Neural cell (in vitro differentiated cells): Measurements from ENCODE around the gene COX15. TPM values are rescaled to one million over a fixed set of nuclear protein-coding genes. Genes with fewer than 3 reads are reported as not detected.

ENCODE experiments used
- H2AFZ ChIP-seq: fragments of 200-600, 300-800 bp; sonication (generic), shearing (Covaris generic); 2 replicates; pipeline ENCODE4 v1.6.0; 2014; ENCODE audit warnings: low read depth, mild to moderate bottlenecking, antibody characterized with exemption, low read length, moderate library complexity
- H3F3A ChIP-seq: fragments of 200-600 bp; shearing (Covaris generic); 2 replicates; pipeline ENCODE4 v1.6.1; 2016; ENCODE audit warnings: mild to moderate bottlenecking, moderate library complexity, mixed read lengths, antibody characterized with exemption, low read length; ENCODE audit not compliant: insufficient read depth, poor library complexity, severe bottlenecking
- H3K27ac ChIP-seq: fragments of 200-600, 300-800 bp; sonication (generic), shearing (Covaris generic); 2 replicates; pipeline ENCODE4 v1.5.1; 2014; ENCODE audit warnings: mild to moderate bottlenecking, low read length, moderate library complexity
- H3K27me3 ChIP-seq: fragments of 300-800, 200-600 bp; sonication (generic), shearing (Covaris generic); 2 replicates; pipeline ENCODE4 v1.6.0; 2014; ENCODE audit warnings: mild to moderate bottlenecking, low read depth, low read length, moderate library complexity; ENCODE audit not compliant: insufficient read depth
- H3K36me3 ChIP-seq: fragments of 300-800, 200-600 bp; sonication (generic), shearing (Covaris generic); 2 replicates; pipeline ENCODE4 v1.5.1; 2014; ENCODE audit warnings: mild to moderate bottlenecking, antibody characterized with exemption, low read length, moderate library complexity; ENCODE audit not compliant: insufficient read depth
- H3K4me2 ChIP-seq: fragments of 300-800, 200-600 bp; sonication (generic), shearing (Covaris generic); 2 replicates; pipeline ENCODE4 v1.6.0; 2014; ENCODE audit warnings: mild to moderate bottlenecking, low read length
- H3K4me3 ChIP-seq: fragments of 300-800, 200-600 bp; sonication (generic), shearing (Covaris generic); 2 replicates; pipeline ENCODE4 v1.5.1; 2014; ENCODE audit warnings: mild to moderate bottlenecking, low read length, moderate library complexity
- H3K79me2 ChIP-seq: fragments of 200-600 bp; shearing (Covaris generic); replicated peaks from 2 replicates; pipeline ENCODE4 v1.6.0; 2014; ENCODE audit warnings: mild to moderate bottlenecking, low read length, moderate library complexity; ENCODE audit not compliant: insufficient read depth
- H3K9ac ChIP-seq: fragments of 300-800, 200-600 bp; sonication (generic), shearing (Covaris generic); 2 replicates; pipeline ENCODE4 v1.6.1; 2016; ENCODE audit warnings: mild to moderate bottlenecking, low read length, mixed read lengths
- H3K9me2 ChIP-seq: fragments of 200-600 bp; shearing (Covaris generic); 2 replicates; pipeline ENCODE4 v1.6.1; 2016; ENCODE audit warnings: mild to moderate bottlenecking, low read length, mixed read lengths; ENCODE audit not compliant: insufficient read depth
- H3K9me3 ChIP-seq: fragments of 200-600, 300-800 bp; sonication (generic), shearing (Covaris generic); 2 replicates; pipeline ENCODE4 v1.6.1; 2016; ENCODE audit warnings: mild to moderate bottlenecking, mixed run types, low read length, moderate library complexity, mixed read lengths
- H4K20me1 ChIP-seq: fragments of 200-600 bp; shearing (Covaris generic); 2 replicates; pipeline ENCODE4 v1.6.1; 2016; ENCODE audit warnings: mild to moderate bottlenecking, mixed run types; ENCODE audit not compliant: insufficient read depth
- EP300 ChIP-seq: fragments of 450-650 bp; conservative IDR thresholded peaks from 2 replicates; pipeline ENCODE4 v1.6.1; 2014; ENCODE audit warnings: antibody characterized with exemption, mild to moderate bottlenecking, moderate library complexity; ENCODE audit not compliant: poor library complexity, severe bottlenecking
- EZH2 ChIP-seq: fragments of 200-600, 300-800 bp; shearing (Covaris generic), sonication (generic); IDR thresholded peaks from 2 replicates; pipeline ENCODE4 v1.6.1; 2014; ENCODE audit warnings: antibody characterized with exemption, low read length, borderline replicate concordance, mild to moderate bottlenecking; ENCODE audit not compliant: insufficient read depth, poor library complexity, severe bottlenecking
- MXI1 ChIP-seq: fragments of 450-650 bp; conservative IDR thresholded peaks from 2 replicates; pipeline ENCODE4 v1.6.1; 2014; ENCODE audit warnings: antibody characterized with exemption, mild to moderate bottlenecking; ENCODE audit not compliant: poor library complexity, severe bottlenecking
- POLR2AphosphoS5 ChIP-seq: IDR thresholded peaks from 2 replicates; pipeline ENCODE4 v1.6.1; 2012
- RAD21 ChIP-seq: fragments of 450-650 bp; conservative IDR thresholded peaks from 2 replicates; pipeline ENCODE4 v1.6.1; 2014; ENCODE audit warnings: antibody characterized with exemption, mild to moderate bottlenecking, moderate library complexity
- SMC3 ChIP-seq: fragments of 450-650 bp; conservative IDR thresholded peaks from 2 replicates; pipeline ENCODE4 v1.6.1; 2014; ENCODE audit warnings: antibody characterized with exemption, mild to moderate bottlenecking, moderate library complexity; ENCODE audit not compliant: poor library complexity
- TAF1 ChIP-seq: IDR thresholded peaks from 2 replicates; pipeline ENCODE4 v1.6.1; 2012; ENCODE audit warnings: low read depth
- polyA plus RNA-seq: library from polyadenylated mRNA; depleted of rRNA; stranded (reverse); fragments of >200 nt; gene quantifications from 2 replicates; pipeline ENCODE4 v1.2.3, GENCODE V29; 2014
- TF ChIP-seq, protein P1 (sequence below): fragments of 450-650 bp; IDR thresholded peaks from 2 replicates; pipeline ENCODE4 v1.5.1; 2014; ENCODE audit warnings: antibody characterized with exemption, mild to moderate bottlenecking, moderate library complexity; ENCODE audit not compliant: poor library complexity, severe bottlenecking
- TF ChIP-seq, protein P2 (sequence below): IDR thresholded peaks from 2 replicates; pipeline ENCODE4 v1.6.1; 2012; ENCODE audit warnings: borderline replicate concordance

COX15 gene
- polyA plus RNA-seq, 1 donor from 2014 or later: 42.3 TPM

DNA sequence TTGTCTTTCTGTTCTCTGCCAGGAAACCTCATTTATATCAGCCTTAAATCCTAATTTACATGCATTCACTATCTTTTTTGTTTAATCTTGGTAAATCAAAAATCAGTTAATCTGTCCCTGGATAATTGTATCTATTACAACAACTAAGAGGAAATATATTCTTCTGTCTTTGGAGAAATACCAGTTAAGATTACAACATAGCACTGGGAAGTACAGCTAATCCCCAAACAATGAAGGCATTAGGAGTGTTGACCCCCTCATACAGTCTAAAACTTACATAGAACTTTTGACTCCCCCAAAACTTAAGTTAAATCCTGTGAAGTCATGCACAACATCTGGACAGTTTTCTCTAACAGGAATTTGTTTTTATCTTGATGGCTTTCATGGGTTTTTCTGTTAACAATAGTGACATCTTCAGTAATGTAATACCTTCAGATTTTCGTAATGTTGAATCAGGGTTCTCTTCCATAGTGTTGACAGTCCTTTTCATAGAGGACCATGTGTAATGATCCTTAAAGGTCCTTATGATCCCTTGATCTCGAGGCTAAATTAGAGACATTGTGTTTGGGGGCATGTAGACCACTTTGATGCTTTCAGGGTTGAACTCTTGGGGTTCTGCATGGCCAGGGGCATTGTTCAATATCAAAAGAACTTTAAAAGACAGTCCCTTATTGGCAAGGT, 26.4 kb upstream of the COX15 start:
- Histone ChIP-seq H3K9ac (no peak overlapping the region), H3K27ac (no peak overlapping the region), H3K9me3 (no peaks in the 10 kb centered on the region), H2AFZ (no peak overlapping the region), H3K79me2 (no peaks in the 10 kb centered on the region), H3K36me3 (no peaks in the 10 kb centered on the region), H3F3A (no peaks in the 10 kb centered on the region), H3K4me2 (no peak overlapping the region), H3K9me2 (no peaks in the 10 kb centered on the region), H4K20me1 (no peaks in the 10 kb centered on the region), H3K27me3 (no peaks in the 10 kb centered on the region), H3K4me3 (no peak overlapping the region)
- TF ChIP-seq SMC3: no peak
- no peak for TF ChIP-seq POLR2AphosphoS5
- no peak for TF ChIP-seq MXI1
- TF ChIP-seq, protein P1, sequence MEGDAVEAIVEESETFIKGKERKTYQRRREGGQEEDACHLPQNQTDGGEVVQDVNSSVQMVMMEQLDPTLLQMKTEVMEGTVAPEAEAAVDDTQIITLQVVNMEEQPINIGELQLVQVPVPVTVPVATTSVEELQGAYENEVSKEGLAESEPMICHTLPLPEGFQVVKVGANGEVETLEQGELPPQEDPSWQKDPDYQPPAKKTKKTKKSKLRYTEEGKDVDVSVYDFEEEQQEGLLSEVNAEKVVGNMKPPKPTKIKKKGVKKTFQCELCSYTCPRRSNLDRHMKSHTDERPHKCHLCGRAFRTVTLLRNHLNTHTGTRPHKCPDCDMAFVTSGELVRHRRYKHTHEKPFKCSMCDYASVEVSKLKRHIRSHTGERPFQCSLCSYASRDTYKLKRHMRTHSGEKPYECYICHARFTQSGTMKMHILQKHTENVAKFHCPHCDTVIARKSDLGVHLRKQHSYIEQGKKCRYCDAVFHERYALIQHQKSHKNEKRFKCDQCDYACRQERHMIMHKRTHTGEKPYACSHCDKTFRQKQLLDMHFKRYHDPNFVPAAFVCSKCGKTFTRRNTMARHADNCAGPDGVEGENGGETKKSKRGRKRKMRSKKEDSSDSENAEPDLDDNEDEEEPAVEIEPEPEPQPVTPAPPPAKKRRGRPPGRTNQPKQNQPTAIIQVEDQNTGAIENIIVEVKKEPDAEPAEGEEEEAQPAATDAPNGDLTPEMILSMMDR: no peak
- TF ChIP-seq TAF1: no peak
- no peak for TF ChIP-seq EZH2
- TF ChIP-seq RAD21: no peak
- no peak for TF ChIP-seq EP300
- TF ChIP-seq, protein P2, sequence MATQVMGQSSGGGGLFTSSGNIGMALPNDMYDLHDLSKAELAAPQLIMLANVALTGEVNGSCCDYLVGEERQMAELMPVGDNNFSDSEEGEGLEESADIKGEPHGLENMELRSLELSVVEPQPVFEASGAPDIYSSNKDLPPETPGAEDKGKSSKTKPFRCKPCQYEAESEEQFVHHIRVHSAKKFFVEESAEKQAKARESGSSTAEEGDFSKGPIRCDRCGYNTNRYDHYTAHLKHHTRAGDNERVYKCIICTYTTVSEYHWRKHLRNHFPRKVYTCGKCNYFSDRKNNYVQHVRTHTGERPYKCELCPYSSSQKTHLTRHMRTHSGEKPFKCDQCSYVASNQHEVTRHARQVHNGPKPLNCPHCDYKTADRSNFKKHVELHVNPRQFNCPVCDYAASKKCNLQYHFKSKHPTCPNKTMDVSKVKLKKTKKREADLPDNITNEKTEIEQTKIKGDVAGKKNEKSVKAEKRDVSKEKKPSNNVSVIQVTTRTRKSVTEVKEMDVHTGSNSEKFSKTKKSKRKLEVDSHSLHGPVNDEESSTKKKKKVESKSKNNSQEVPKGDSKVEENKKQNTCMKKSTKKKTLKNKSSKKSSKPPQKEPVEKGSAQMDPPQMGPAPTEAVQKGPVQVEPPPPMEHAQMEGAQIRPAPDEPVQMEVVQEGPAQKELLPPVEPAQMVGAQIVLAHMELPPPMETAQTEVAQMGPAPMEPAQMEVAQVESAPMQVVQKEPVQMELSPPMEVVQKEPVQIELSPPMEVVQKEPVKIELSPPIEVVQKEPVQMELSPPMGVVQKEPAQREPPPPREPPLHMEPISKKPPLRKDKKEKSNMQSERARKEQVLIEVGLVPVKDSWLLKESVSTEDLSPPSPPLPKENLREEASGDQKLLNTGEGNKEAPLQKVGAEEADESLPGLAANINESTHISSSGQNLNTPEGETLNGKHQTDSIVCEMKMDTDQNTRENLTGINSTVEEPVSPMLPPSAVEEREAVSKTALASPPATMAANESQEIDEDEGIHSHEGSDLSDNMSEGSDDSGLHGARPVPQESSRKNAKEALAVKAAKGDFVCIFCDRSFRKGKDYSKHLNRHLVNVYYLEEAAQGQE: no peak

DNA sequence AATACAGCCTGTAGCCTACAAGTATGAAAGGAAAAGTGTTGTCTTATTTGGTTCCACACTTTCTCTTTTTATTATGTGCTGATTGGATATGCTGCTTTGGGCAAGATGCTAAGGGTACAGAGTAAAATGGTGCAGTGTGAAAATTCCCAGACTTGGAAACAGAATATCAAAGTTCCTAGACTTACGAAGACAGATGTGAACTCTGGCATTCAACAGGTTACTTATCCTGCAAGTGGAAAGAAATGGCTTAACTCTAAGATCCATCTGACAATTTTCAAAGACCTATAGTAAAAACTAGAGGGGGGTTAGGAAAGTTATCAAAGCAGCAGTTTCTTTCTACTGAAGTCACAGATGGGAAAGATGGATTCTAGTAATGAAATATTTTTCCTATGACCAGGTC, 24.2 kb upstream of the COX15 start:
- no peaks in the 10 kb centered on the region for H3K9me2 ChIP-seq
- H4K20me1 ChIP-seq: no peaks in the 10 kb centered on the region
- H3K9ac ChIP-seq: no peak overlapping the region
- H3K27me3 ChIP-seq: no peaks in the 10 kb centered on the region
- H2AFZ ChIP-seq: no peak overlapping the region
- H3K36me3 ChIP-seq: no peaks in the 10 kb centered on the region
- no peaks in the 10 kb centered on the region for H3F3A ChIP-seq
- H3K27ac ChIP-seq: no peak overlapping the region
- no peak overlapping the region for H3K4me3 ChIP-seq
- no peaks in the 10 kb centered on the region for H3K9me3 ChIP-seq
- no peaks in the 10 kb centered on the region for H3K79me2 ChIP-seq
- H3K4me2 ChIP-seq: no peak overlapping the region
- TF ChIP-seq, protein P2: no peak
- TF ChIP-seq RAD21 (no peak), EP300 (no peak), SMC3 (no peak), POLR2AphosphoS5 (no peak)
